HEK293 (cell line): ENCODE data around the gene STYX.

Experiments
- CTCF ChIA-PET: fragments of 350-600 bp; formaldehyde crosslinking; extraction: SDS; loops from one replicate; lab custom pipeline; 2021; ENCODE audit warnings: antibody characterized with exemption; lab: Yijun Ruan, JAX
- POLR2A ChIA-PET: fragments of 300-600 bp; formaldehyde crosslinking; extraction: SDS; loops from one replicate; lab custom pipeline; 2020; ENCODE audit warnings: antibody characterized with exemption, inconsistent platforms; lab: Yijun Ruan, JAX
- H3K27ac ChIP-seq: fragments of 200-500 bp; sonication (Bioruptor generic); 2 replicates; pipeline ENCODE4 v1.5.1; 2014; ENCODE audit warnings: low read depth, low read length, control low read depth, inconsistent platforms; ENCODE audit errors: extremely low read depth
- H3K36me3 ChIP-seq, 2 experiments: fragments of 200-500 bp in 1 of 2; sonication (Bioruptor generic) in 1 of 2; 1 replicate in 1 of 2; 2 replicates in 1 of 2; pipeline ENCODE4 v1.5.1; 2014 to 2017; ENCODE audit warnings: inconsistent platforms in 2 of 2, low read length in 2 of 2; ENCODE audit not compliant: control insufficient read depth in 2 of 2, insufficient read depth in 1 of 2
- H3K4me1 ChIP-seq: fragments of 200-500 bp; sonication (Bioruptor generic); 2 replicates; pipeline ENCODE4 v1.5.1; 2014; ENCODE audit warnings: mild to moderate bottlenecking, low read length, inconsistent platforms; ENCODE audit not compliant: control insufficient read depth, insufficient read depth
- H3K4me3 ChIP-seq: 2 replicates; pipeline ENCODE4 v1.5.1; 2011; ENCODE audit warnings: low read depth, mild to moderate bottlenecking, control low read depth, low read length, moderate library complexity
- H3K9me3 ChIP-seq: fragments of 200-500 bp; sonication (Bioruptor generic); 2 replicates; pipeline ENCODE4 v1.5.1; 2014; ENCODE audit warnings: low read depth, low read length, inconsistent platforms; ENCODE audit not compliant: control insufficient read depth, insufficient read depth
- EGR2 ChIP-seq: fragments of 450-650 bp; formaldehyde crosslinking; IDR thresholded peaks from 2 replicates; pipeline ENCODE4 v1.5.1; 2016; ENCODE audit warnings: low read depth, missing biosample characterization, missing genetic modification characterization
- GFI1B ChIP-seq: fragments of 450-650 bp; formaldehyde crosslinking; IDR thresholded peaks from 2 replicates; pipeline ENCODE4 v1.5.1; 2016; ENCODE audit warnings: missing biosample characterization, missing genetic modification characterization
- GLI4 ChIP-seq: fragments of 450-650 bp; formaldehyde crosslinking; IDR thresholded peaks from 2 replicates; pipeline ENCODE4 v1.5.1; 2016; ENCODE audit warnings: missing biosample characterization, missing genetic modification characterization
- GLIS1 ChIP-seq: fragments of 450-650 bp; formaldehyde crosslinking; IDR thresholded peaks from 2 replicates; pipeline ENCODE4 v1.5.1; 2016; ENCODE audit warnings: missing biosample characterization, missing genetic modification characterization
- GLIS2 ChIP-seq: fragments of 450-650 bp; formaldehyde crosslinking; IDR thresholded peaks from 2 replicates; pipeline ENCODE4 v1.5.1; 2016; ENCODE audit warnings: missing biosample characterization, missing genetic modification characterization
- HIC1 ChIP-seq: fragments of 450-650 bp; formaldehyde crosslinking; IDR thresholded peaks from 2 replicates; pipeline ENCODE4 v1.5.1; 2016; ENCODE audit warnings: missing biosample characterization, missing genetic modification characterization
- HOXD13 ChIP-seq: sonication (generic); formaldehyde crosslinking; IDR thresholded peaks from 2 replicates; pipeline ENCODE4 v1.8.0; 2022; ENCODE audit warnings: missing genetic modification reagents, borderline replicate concordance
- KLF16 ChIP-seq: fragments of 450-650 bp; formaldehyde crosslinking; IDR thresholded peaks from 2 replicates; pipeline ENCODE4 v1.5.1; 2017; ENCODE audit warnings: missing biosample characterization, missing genetic modification characterization
- KLF9 ChIP-seq: fragments of 450-650 bp; formaldehyde crosslinking; IDR thresholded peaks from 2 replicates; pipeline ENCODE4 v1.5.1; 2016; ENCODE audit warnings: missing biosample characterization, missing genetic modification characterization, low read depth
- OVOL3 ChIP-seq: fragments of 450-650 bp; formaldehyde crosslinking; IDR thresholded peaks from 2 replicates; pipeline ENCODE4 v1.5.1; 2016; ENCODE audit warnings: missing biosample characterization, missing genetic modification characterization
- PRDM1 ChIP-seq: fragments of 450-650 bp; formaldehyde crosslinking; IDR thresholded peaks from 2 replicates; pipeline ENCODE4; 2016; ENCODE audit warnings: missing biosample characterization, missing genetic modification characterization
- PRDM10 ChIP-seq: fragments of 450-650 bp; formaldehyde crosslinking; IDR thresholded peaks from 2 replicates; pipeline ENCODE4 v1.5.1; 2016; ENCODE audit warnings: missing biosample characterization, missing genetic modification characterization
- SALL2 ChIP-seq: fragments of 450-650 bp; formaldehyde crosslinking; IDR thresholded peaks from 2 replicates; pipeline ENCODE4 v1.5.0; 2017; ENCODE audit warnings: missing biosample characterization, mild to moderate bottlenecking, missing genetic modification characterization, borderline replicate concordance
- ZBTB17 ChIP-seq: fragments of 450-650 bp; formaldehyde crosslinking; IDR thresholded peaks from 2 replicates; pipeline ENCODE4 v1.5.1; 2016; ENCODE audit warnings: missing biosample characterization, missing genetic modification characterization
- ZBTB44 ChIP-seq: fragments of 450-650 bp; IDR thresholded peaks from 2 replicates; pipeline ENCODE4 v1.5.1; 2018; ENCODE audit warnings: missing biosample characterization, mild to moderate bottlenecking, missing genetic modification characterization
- ZFP41 ChIP-seq: fragments of 450-650 bp; formaldehyde crosslinking; IDR thresholded peaks from 2 replicates; pipeline ENCODE4 v1.5.1; 2016; ENCODE audit warnings: missing biosample characterization, missing genetic modification characterization, borderline replicate concordance
- ZNF133 ChIP-seq: fragments of 450-650 bp; formaldehyde crosslinking; IDR thresholded peaks from 2 replicates; pipeline ENCODE4 v1.5.1; 2016; ENCODE audit warnings: missing biosample characterization, missing genetic modification characterization
- ZNF394 ChIP-seq: fragments of 450-650 bp; formaldehyde crosslinking; IDR thresholded peaks from 2 replicates; pipeline ENCODE4 v1.5.1; 2016; ENCODE audit warnings: missing biosample characterization, missing genetic modification characterization, mild to moderate bottlenecking, moderate library complexity, borderline replicate concordance
- ZNF423 ChIP-seq: fragments of 450-650 bp; formaldehyde crosslinking; IDR thresholded peaks from 2 replicates; pipeline ENCODE4 v1.5.1; 2016; ENCODE audit warnings: missing biosample characterization, missing genetic modification characterization
- ZNF449 ChIP-seq: fragments of 450-650 bp; formaldehyde crosslinking; IDR thresholded peaks from 2 replicates; pipeline ENCODE4 v1.5.1; 2017; ENCODE audit warnings: missing biosample characterization, mild to moderate bottlenecking, missing genetic modification characterization, moderate library complexity
- ZNF473 ChIP-seq: fragments of 450-650 bp; formaldehyde crosslinking; IDR thresholded peaks from 2 replicates; pipeline ENCODE4 v1.5.1; 2017; ENCODE audit warnings: missing biosample characterization, missing genetic modification characterization
- ZNF521 ChIP-seq: fragments of 450-650 bp; formaldehyde crosslinking; IDR thresholded peaks from 2 replicates; pipeline ENCODE4 v1.5.1; 2017; ENCODE audit warnings: missing biosample characterization, mild to moderate bottlenecking, missing genetic modification characterization
- ZNF558 ChIP-seq: fragments of 450-650 bp; formaldehyde crosslinking; IDR thresholded peaks from 2 replicates; pipeline ENCODE4 v1.5.1; 2016; ENCODE audit warnings: missing biosample characterization, missing genetic modification characterization
- ZNF580 ChIP-seq: fragments of 450-650 bp; formaldehyde crosslinking; IDR thresholded peaks from 2 replicates; pipeline ENCODE4 v1.5.1; 2016; ENCODE audit warnings: missing biosample characterization, missing genetic modification characterization
- ZNF623 ChIP-seq: fragments of 450-650 bp; formaldehyde crosslinking; IDR thresholded peaks from 2 replicates; pipeline ENCODE4 v1.5.1; 2016; ENCODE audit warnings: missing biosample characterization, missing genetic modification characterization
- ZNF639 ChIP-seq: fragments of 450-650 bp; formaldehyde crosslinking; IDR thresholded peaks from 2 replicates; pipeline ENCODE4 v1.5.1; 2016; ENCODE audit warnings: missing biosample characterization, missing genetic modification characterization
- ZNF791 ChIP-seq: fragments of 450-650 bp; formaldehyde crosslinking; IDR thresholded peaks from 2 replicates; pipeline ENCODE4 v1.5.1; 2016; ENCODE audit warnings: missing biosample characterization, missing genetic modification characterization
- ZNF792 ChIP-seq: fragments of 450-650 bp; formaldehyde crosslinking; IDR thresholded peaks from 2 replicates; pipeline ENCODE4 v1.5.1; 2016; ENCODE audit warnings: missing biosample characterization, missing genetic modification characterization
- ZNF837 ChIP-seq: fragments of 450-650 bp; formaldehyde crosslinking; IDR thresholded peaks from 2 replicates; pipeline ENCODE4 v1.5.1; 2016; ENCODE audit warnings: missing biosample characterization, missing genetic modification characterization

Gene STYX

GRCh38 chr14:52735921-52736489, 6.0 kb downstream of the STYX start:
- Histone ChIP-seq H3K9me3 (no peaks in the 10 kb centered on the region), H3K36me3 (peaks cover 8 to 18% of the 10 kb centered on the region in 2 experiments; a peak in 2 of 3 replicates), H3K4me3 (no peak overlapping the region), H3K27ac (no peak overlapping the region), H3K4me1 (peaks cover 22% of the 10 kb centered on the region)
- CTCF ChIA-PET, result interaction anchor here (0.7 to 1.0 kb wide), 3 partner anchors 22 to 436 kb away, joined by 3 read pairs; no protein-coding TSS in a partner anchor
- POLR2A ChIA-PET, result no interaction called here
- TF ChIP-seq GLI4 (no peak), ZNF133 (tag by site-specific recombination) (no peak), GFI1B (tag by site-specific recombination) (no peak), SALL2 (tag by site-specific recombination) (no peak), EGR2 (tag by site-specific recombination) (no peak), HIC1 (no peak), PRDM1 (peak; percentile 4; the same call in 1 of the 2 replicates), ZNF473 (tag by site-specific recombination) (no peak), ZNF449 (tag by site-specific recombination) (no peak), ZFP41 (no peak), ZNF394 (tag by site-specific recombination) (peak; percentile 39; the same call in 1 of the 2 replicates), ZBTB44 (tag by site-specific recombination) (no peak), ZNF792 (tag by site-specific recombination) (no peak), ZNF623 (tag by site-specific recombination) (no peak), ZBTB17 (tag by site-specific recombination) (no peak), ZNF521 (tag by site-specific recombination) (no peak), ZNF558 (tag by site-specific recombination) (no peak), ZNF837 (no peak), HOXD13 (CRISPR knock-in tag) (no peak), ZNF639 (tag by site-specific recombination) (no peak), PRDM10 (tag by site-specific recombination) (0 out of 2 replicates have a peak, but pooled peaks have one; percentile 10), ZNF791 (tag by site-specific recombination) (no peak), GLIS2 (tag by site-specific recombination) (no peak), KLF9 (tag by site-specific recombination) (no peak), GLIS1 (tag by site-specific recombination) (peak; percentile 54; the same call in 1 of the 2 replicates), ZNF580 (tag by site-specific recombination) (no peak), ZNF423 (no peak), KLF16 (tag by site-specific recombination) (no peak), OVOL3 (no peak)
